Measurements from ENCODE around the gene OPCML.

Gene OPCML

DNA sequence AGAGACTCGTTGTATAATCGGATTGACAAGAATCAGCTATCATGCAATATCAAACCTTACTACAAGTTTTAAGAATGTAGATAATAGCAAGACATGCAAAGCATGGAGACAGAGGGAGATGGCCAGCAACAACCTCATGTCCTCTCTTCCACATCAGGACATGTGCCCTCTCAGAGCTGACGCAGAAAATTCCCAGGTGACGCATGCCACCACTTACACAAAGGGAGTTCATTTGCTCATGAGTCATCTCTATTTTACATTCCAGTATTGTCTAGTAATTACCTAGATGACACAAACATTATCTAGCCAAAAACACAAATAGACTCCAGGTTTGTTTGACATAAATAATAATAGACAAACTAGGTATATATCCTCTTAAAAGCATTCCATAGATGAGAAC, 38.1 kb upstream of the OPCML start:
- no peak overlapping the region for H3K4me3 ChIP-seq (ENCODE audit: low read length)
- H4K20me1 ChIP-seq (ENCODE audit: control insufficient read depth, insufficient read depth, low read depth, low read length) = no peaks in the 10 kb centered on the region
- no peaks in the 10 kb centered on the region for H3K9me2 ChIP-seq (replicated peaks; ENCODE audit: control insufficient read depth, low read length)
- H3K4me1 ChIP-seq (ENCODE audit: control insufficient read depth, low read length) = no peaks in the 10 kb centered on the region
- H3F3A ChIP-seq (ENCODE audit: control insufficient read depth, insufficient read depth) = no peaks in the 10 kb centered on the region
- H3K4me2 ChIP-seq (ENCODE audit: low read length) = no peak overlapping the region
- H3K27ac ChIP-seq (ENCODE audit: low read depth, low read length) = no peak overlapping the region
- no peaks in the 10 kb centered on the region for H3K9me3 ChIP-seq (ENCODE audit: control insufficient read depth, insufficient read depth, low read length)
- TF ChIP-seq, protein P1, sequence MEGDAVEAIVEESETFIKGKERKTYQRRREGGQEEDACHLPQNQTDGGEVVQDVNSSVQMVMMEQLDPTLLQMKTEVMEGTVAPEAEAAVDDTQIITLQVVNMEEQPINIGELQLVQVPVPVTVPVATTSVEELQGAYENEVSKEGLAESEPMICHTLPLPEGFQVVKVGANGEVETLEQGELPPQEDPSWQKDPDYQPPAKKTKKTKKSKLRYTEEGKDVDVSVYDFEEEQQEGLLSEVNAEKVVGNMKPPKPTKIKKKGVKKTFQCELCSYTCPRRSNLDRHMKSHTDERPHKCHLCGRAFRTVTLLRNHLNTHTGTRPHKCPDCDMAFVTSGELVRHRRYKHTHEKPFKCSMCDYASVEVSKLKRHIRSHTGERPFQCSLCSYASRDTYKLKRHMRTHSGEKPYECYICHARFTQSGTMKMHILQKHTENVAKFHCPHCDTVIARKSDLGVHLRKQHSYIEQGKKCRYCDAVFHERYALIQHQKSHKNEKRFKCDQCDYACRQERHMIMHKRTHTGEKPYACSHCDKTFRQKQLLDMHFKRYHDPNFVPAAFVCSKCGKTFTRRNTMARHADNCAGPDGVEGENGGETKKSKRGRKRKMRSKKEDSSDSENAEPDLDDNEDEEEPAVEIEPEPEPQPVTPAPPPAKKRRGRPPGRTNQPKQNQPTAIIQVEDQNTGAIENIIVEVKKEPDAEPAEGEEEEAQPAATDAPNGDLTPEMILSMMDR (IDR thresholded peaks at IDR 0.05; ENCODE audit: low read depth, low read length, poor library complexity, severe bottlenecking) = no peak
- no peak for TF ChIP-seq EZH2phosphoT487 (IDR thresholded peaks at IDR 0.05; ENCODE audit: borderline replicate concordance, low read length)
- H3K79me2 ChIP-seq (ENCODE audit: control insufficient read depth, low read length) = no peaks in the 10 kb centered on the region
- H3K27me3 ChIP-seq (ENCODE audit: control insufficient read depth, low read length) = no peaks in the 10 kb centered on the region
- H3K36me3 ChIP-seq (ENCODE audit: control insufficient read depth, low read length) = no peaks in the 10 kb centered on the region

DNA sequence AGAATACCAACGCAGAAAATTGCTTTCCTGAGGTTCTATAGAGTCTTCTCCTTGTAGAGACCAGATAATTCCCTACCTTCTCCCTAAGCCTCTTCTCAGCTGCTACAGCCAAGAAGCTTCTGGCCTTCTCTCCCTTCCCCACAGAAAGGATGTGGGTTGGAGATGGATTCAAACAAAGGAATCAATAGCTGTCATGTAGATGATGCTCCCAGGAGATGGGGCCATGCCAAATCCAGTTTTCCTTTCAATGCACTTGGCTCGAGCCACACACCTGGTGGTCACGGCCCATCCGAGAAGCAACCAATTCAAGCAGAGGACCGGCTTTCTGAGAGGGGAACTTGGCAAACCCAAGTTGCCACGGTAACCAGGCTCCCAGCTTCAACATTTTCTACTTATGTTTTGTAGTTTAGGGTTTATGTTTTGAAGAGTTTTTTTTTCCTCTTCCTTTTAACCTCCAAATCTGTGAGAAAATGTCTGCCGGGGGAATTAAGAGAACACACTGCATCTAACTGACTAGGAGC, 31.3 kb upstream of the OPCML start:
- H3K27ac ChIP-seq (ENCODE audit: low read depth, low read length) = no peak overlapping the region
- H3K36me3 ChIP-seq (ENCODE audit: control insufficient read depth, low read length) = no peaks in the 10 kb centered on the region
- no peaks in the 10 kb centered on the region for H3K27me3 ChIP-seq (ENCODE audit: control insufficient read depth, low read length)
- no peaks in the 10 kb centered on the region for H3K4me1 ChIP-seq (ENCODE audit: control insufficient read depth, low read length)
- no peaks in the 10 kb centered on the region for H3K79me2 ChIP-seq (ENCODE audit: control insufficient read depth, low read length)
- H3K9me3 ChIP-seq (ENCODE audit: control insufficient read depth, insufficient read depth, low read length) = peaks cover 3% of the 10 kb centered on the region; the same call in 1 of the 2 replicates
- TF ChIP-seq, protein P1 (IDR thresholded peaks at IDR 0.05; ENCODE audit: low read depth, low read length, poor library complexity, severe bottlenecking) = no peak
- TF ChIP-seq EZH2phosphoT487 (IDR thresholded peaks at IDR 0.05; ENCODE audit: borderline replicate concordance, low read length) = no peak
- H3K9me2 ChIP-seq (replicated peaks; ENCODE audit: control insufficient read depth, low read length) = no peaks in the 10 kb centered on the region
- H3K4me2 ChIP-seq (ENCODE audit: low read length) = no peak overlapping the region
- H4K20me1 ChIP-seq (ENCODE audit: control insufficient read depth, insufficient read depth, low read depth, low read length) = no peaks in the 10 kb centered on the region
- H3F3A ChIP-seq (ENCODE audit: control insufficient read depth, insufficient read depth) = no peaks in the 10 kb centered on the region
- H3K4me3 ChIP-seq (ENCODE audit: low read length) = no peak overlapping the region

DNA sequence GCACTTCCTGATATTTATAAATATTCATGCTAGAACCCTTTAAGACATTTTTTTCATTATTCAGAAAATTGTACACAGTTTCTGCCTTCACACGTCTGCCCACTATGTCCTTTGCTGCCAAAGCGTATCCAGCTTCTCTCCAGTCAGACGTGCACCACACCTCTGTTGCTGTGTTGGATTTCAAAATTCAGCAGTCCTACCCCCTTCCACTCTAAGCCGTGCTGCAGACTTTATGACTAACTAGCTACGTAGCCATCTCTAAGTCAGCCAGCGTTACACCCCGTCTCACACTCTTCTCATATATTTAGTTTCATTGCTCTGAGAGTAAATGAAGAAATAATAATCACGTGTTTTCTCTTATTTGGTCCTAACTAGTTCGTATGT, 28.2 kb upstream of the OPCML start:
- no peak for TF ChIP-seq EZH2phosphoT487 (IDR thresholded peaks at IDR 0.05; ENCODE audit: borderline replicate concordance, low read length)
- TF ChIP-seq, protein P1 (IDR thresholded peaks at IDR 0.05; ENCODE audit: low read depth, low read length, poor library complexity, severe bottlenecking) = no peak

More for the DNA sequence above, 28.2 kb upstream of the OPCML start:
- H3K27me3 ChIP-seq (ENCODE audit: control insufficient read depth, low read length) = no peaks in the 10 kb centered on the region
- no peaks in the 10 kb centered on the region for H3F3A ChIP-seq (ENCODE audit: control insufficient read depth, insufficient read depth)
- H3K4me3 ChIP-seq (ENCODE audit: low read length) = no peak overlapping the region
- H3K27ac ChIP-seq (ENCODE audit: low read depth, low read length) = no peak overlapping the region
- no peaks in the 10 kb centered on the region for H4K20me1 ChIP-seq (ENCODE audit: control insufficient read depth, insufficient read depth, low read depth, low read length)
- H3K4me1 ChIP-seq (ENCODE audit: control insufficient read depth, low read length) = no peaks in the 10 kb centered on the region
- no peaks in the 10 kb centered on the region for H3K79me2 ChIP-seq (ENCODE audit: control insufficient read depth, low read length)
- no peak overlapping the region for H3K4me2 ChIP-seq (ENCODE audit: low read length)
- no peaks in the 10 kb centered on the region for H3K36me3 ChIP-seq (ENCODE audit: control insufficient read depth, low read length)
- H3K9me3 ChIP-seq (ENCODE audit: control insufficient read depth, insufficient read depth, low read length) = peaks cover 3% of the 10 kb centered on the region; the same call in 1 of the 2 replicates
- no peaks in the 10 kb centered on the region for H3K9me2 ChIP-seq (replicated peaks; ENCODE audit: control insufficient read depth, low read length)

Measured in DOHH2 (cell line).